Measurements from ENCODE around the gene MUC20. TPM values are rescaled to one million over a fixed set of nuclear protein-coding genes. Genes with fewer than 3 reads are reported as not detected.
"Not testable (repeated sequence)": the region's sequence is repeated elsewhere in the genome, so short reads cannot be mapped to it uniquely, and the experiment has no call there.

The MUC20 gene, protein sequence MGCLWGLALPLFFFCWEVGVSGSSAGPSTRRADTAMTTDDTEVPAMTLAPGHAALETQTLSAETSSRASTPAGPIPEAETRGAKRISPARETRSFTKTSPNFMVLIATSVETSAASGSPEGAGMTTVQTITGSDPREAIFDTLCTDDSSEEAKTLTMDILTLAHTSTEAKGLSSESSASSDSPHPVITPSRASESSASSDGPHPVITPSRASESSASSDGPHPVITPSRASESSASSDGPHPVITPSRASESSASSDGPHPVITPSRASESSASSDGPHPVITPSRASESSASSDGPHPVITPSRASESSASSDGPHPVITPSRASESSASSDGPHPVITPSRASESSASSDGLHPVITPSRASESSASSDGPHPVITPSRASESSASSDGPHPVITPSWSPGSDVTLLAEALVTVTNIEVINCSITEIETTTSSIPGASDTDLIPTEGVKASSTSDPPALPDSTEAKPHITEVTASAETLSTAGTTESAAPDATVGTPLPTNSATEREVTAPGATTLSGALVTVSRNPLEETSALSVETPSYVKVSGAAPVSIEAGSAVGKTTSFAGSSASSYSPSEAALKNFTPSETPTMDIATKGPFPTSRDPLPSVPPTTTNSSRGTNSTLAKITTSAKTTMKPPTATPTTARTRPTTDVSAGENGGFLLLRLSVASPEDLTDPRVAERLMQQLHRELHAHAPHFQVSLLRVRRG
- total RNA-seq (under 0.01 and 0.66 TPM in 2 replicates), polyA plus RNA-seq (0.16 and 0.54 TPM in 2 replicates), polyA minus RNA-seq (ENCODE audit: low replicate concordance) (1.8 TPM in 1 of 2 replicates, not detected in the other)
- polyA plus RNA-seq (2012) = 0.21 and 0.58 TPM in 2 replicates

DNA sequence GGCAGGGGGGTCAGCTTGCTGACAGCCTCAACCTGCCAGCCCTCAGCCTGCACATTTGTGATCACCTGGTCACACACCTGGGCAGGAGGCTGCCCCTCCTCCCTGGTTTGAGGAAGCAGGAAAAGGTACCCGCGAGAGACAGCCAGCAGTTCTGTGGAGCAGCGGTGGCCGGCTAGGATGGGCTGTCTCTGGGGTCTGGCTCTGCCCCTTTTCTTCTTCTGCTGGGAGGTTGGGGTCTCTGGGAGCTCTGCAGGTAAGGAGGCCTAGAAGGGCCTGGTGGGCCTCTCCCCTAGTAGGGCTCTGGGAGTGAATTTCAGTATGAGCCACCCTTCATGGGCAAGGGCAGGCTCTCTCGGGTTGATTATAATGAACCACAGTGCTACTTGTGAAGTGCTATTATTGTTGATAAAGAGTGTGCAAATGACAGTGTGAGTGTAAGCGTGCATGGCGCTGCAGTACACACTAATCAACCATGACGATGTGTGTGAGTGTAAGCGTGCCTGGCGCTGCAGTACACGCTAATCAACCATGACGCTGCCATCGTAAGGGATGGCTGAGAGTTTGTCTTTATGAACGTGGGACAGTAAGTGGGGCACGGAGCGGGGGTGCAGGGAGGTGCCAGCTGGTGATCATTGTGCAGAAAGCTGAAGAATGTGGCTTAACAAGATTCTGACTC lies at the start of gene MUC20:
Gene MUC20 (plus strand): TSS at position 148 of the 676 bp plus-strand sequence. CDS start 30 bp downstream, at position 178.
- H3K9me3 ChIP-seq (ENCODE audit: control insufficient read depth, insufficient read depth, low read depth, low read length); H2AFZ ChIP-seq (ENCODE audit: low read length); H3K27me3 ChIP-seq (ENCODE audit: control insufficient read depth, insufficient read depth, low read length); H3K36me3 ChIP-seq (ENCODE audit: control insufficient read depth, insufficient read depth, low read length); H3K4me1 ChIP-seq (ENCODE audit: control insufficient read depth, extremely low read depth, insufficient read depth, low read length); H3K79me2 ChIP-seq (ENCODE audit: control insufficient read depth, insufficient read depth, low read length); H4K20me1 ChIP-seq (ENCODE audit: control insufficient read depth, extremely low read depth, insufficient read depth, low read length); H3K4me3 ChIP-seq (replicated peaks in 1 of 4; ENCODE audit: control extremely low read depth in 1 of 4, insufficient read depth in 1 of 4, low read depth in 3 of 4, low read length in 4 of 4); H3K27ac ChIP-seq (ENCODE audit: insufficient read depth, low read length); DNase-seq (ENCODE audit: low read depth in 2 of 2); H3K4me2 ChIP-seq (ENCODE audit: extremely low read depth, insufficient read depth, low read length); H3K9ac ChIP-seq (ENCODE audit: insufficient read depth, low read length): not testable (repeated sequence)

DNA sequence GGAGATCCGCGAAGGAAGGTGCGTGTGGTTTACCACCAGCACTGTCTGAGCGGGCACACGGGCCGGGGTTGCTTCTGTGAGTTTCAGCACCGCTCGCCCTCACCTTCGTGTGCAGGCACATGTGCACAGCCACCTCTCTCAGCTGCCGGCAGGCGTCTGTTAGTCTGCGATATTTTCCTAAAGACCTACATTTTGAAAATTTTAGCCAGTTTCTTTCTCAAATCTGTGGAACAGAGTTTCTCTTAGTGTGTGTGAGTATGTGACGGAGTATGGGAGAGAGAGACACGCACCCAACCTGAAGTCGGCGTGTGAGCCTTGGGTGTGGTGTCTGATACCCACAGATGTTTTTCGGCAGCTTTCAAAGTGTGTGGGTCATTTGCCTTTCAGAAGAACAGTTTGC lies 49.5 kb upstream of the MUC20 start:
- H3K4me1 ChIP-seq (ENCODE audit: control insufficient read depth, extremely low read depth, insufficient read depth, low read length); H3K9ac ChIP-seq (ENCODE audit: insufficient read depth, low read length); H3K4me3 ChIP-seq (replicated peaks in 1 of 4; ENCODE audit: control extremely low read depth in 1 of 4, insufficient read depth in 1 of 4, low read depth in 3 of 4, low read length in 4 of 4); H3K27me3 ChIP-seq (ENCODE audit: control insufficient read depth, insufficient read depth, low read length); H3K4me2 ChIP-seq (ENCODE audit: extremely low read depth, insufficient read depth, low read length); H3K27ac ChIP-seq (ENCODE audit: insufficient read depth, low read length); H3K79me2 ChIP-seq (ENCODE audit: control insufficient read depth, insufficient read depth, low read length); H3K36me3 ChIP-seq (ENCODE audit: control insufficient read depth, insufficient read depth, low read length); H2AFZ ChIP-seq (ENCODE audit: low read length); DNase-seq (ENCODE audit: low read depth in 2 of 2); H3K9me3 ChIP-seq (ENCODE audit: control insufficient read depth, insufficient read depth, low read depth, low read length); H4K20me1 ChIP-seq (ENCODE audit: control insufficient read depth, extremely low read depth, insufficient read depth, low read length): not testable (repeated sequence)

DNA sequence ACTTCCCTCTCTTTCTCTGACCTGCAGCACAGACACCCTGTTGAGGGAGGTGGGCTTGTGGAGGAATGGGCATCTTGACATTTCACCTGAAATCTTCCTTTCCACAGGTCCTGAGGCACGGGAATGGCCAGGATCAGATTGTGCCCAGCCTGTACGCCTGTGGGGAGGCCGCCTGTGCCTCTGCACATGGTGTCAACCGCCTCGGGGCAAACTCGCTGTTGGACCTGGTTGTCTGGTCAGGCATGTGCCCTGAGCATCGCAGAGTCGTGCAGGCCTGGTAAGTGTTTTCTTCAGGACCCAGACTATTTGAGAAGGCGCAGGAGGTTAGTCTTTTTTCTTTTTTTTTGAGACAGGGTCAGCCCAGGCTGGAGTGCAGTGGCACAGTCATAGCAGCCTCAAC lies 47.1 kb upstream of the MUC20 start:
- not testable (repeated sequence) for H3K9ac ChIP-seq (ENCODE audit: insufficient read depth, low read length); DNase-seq (ENCODE audit: low read depth in 2 of 2); H3K79me2 ChIP-seq (ENCODE audit: control insufficient read depth, insufficient read depth, low read length); H3K36me3 ChIP-seq (ENCODE audit: control insufficient read depth, insufficient read depth, low read length); H2AFZ ChIP-seq (ENCODE audit: low read length); H3K27ac ChIP-seq (ENCODE audit: insufficient read depth, low read length); H3K4me2 ChIP-seq (ENCODE audit: extremely low read depth, insufficient read depth, low read length); H3K27me3 ChIP-seq (ENCODE audit: control insufficient read depth, insufficient read depth, low read length); H4K20me1 ChIP-seq (ENCODE audit: control insufficient read depth, extremely low read depth, insufficient read depth, low read length); H3K9me3 ChIP-seq (ENCODE audit: control insufficient read depth, insufficient read depth, low read depth, low read length); H3K4me3 ChIP-seq (replicated peaks in 1 of 4; ENCODE audit: control extremely low read depth in 1 of 4, insufficient read depth in 1 of 4, low read depth in 3 of 4, low read length in 4 of 4); H3K4me1 ChIP-seq (ENCODE audit: control insufficient read depth, extremely low read depth, insufficient read depth, low read length)

DNA sequence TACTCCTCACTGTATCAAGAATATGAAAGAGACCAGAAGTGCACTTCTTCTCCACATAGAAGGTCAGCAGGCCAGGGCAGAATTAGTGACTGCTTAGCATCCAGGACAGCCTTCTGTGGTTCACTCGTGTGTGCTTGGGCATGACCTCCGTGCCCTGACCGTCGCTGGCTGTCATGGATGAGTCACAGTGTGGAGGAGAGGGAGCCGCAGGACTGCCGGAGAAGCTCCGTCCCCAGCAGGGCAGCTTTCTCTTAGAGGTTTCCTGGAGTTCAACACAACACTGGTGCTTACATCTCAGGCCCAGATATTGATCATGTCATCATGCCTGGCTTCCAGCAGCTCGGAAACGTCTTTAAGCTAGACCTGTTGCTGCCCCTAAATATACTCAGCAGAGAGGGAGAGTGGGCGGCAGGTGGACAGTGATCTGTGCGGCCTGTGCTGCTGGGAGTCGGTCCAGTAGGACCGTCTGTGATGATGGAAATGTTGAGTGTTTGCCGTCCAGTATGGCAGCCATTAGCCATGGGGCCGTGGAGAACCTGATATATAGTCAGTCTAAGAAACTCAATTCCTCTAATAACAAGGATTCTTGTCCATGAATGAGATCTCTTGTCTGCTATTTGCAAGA lies 42.3 kb upstream of the MUC20 start:
- H3K9ac ChIP-seq (ENCODE audit: insufficient read depth, low read length); H3K27ac ChIP-seq (ENCODE audit: insufficient read depth, low read length); H3K27me3 ChIP-seq (ENCODE audit: control insufficient read depth, insufficient read depth, low read length); H3K9me3 ChIP-seq (ENCODE audit: control insufficient read depth, insufficient read depth, low read depth, low read length); H3K79me2 ChIP-seq (ENCODE audit: control insufficient read depth, insufficient read depth, low read length); H4K20me1 ChIP-seq (ENCODE audit: control insufficient read depth, extremely low read depth, insufficient read depth, low read length); DNase-seq (ENCODE audit: low read depth in 2 of 2); H2AFZ ChIP-seq (ENCODE audit: low read length); H3K4me1 ChIP-seq (ENCODE audit: control insufficient read depth, extremely low read depth, insufficient read depth, low read length); H3K4me2 ChIP-seq (ENCODE audit: extremely low read depth, insufficient read depth, low read length); H3K36me3 ChIP-seq (ENCODE audit: control insufficient read depth, insufficient read depth, low read length); H3K4me3 ChIP-seq (replicated peaks in 1 of 4; ENCODE audit: control extremely low read depth in 1 of 4, insufficient read depth in 1 of 4, low read depth in 3 of 4, low read length in 4 of 4): not testable (repeated sequence)

DNA sequence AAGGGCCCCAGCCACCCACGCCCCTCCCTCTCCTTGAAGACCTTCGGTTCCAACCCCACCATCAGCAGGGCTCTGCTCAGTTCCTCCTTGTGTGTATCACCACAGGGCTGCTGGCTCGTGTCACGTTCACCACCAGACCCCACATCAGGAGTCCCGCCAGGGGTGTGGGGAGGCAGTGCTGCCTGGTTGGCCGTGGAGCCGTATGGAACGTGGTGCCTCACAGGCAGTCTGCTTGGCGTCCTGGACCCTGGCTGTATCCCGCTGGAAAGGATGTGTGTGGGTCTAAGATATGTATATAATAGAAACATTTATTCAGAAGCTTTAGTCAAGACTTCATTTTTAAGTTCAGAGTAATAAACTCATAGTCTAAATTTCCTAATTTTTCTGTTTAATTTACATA lies 40.1 kb upstream of the MUC20 start:
- H2AFZ ChIP-seq (ENCODE audit: low read length); H3K4me1 ChIP-seq (ENCODE audit: control insufficient read depth, extremely low read depth, insufficient read depth, low read length); H3K9ac ChIP-seq (ENCODE audit: insufficient read depth, low read length); DNase-seq (ENCODE audit: low read depth in 2 of 2); H3K27me3 ChIP-seq (ENCODE audit: control insufficient read depth, insufficient read depth, low read length); H3K79me2 ChIP-seq (ENCODE audit: control insufficient read depth, insufficient read depth, low read length); H4K20me1 ChIP-seq (ENCODE audit: control insufficient read depth, extremely low read depth, insufficient read depth, low read length); H3K4me3 ChIP-seq (replicated peaks in 1 of 4; ENCODE audit: control extremely low read depth in 1 of 4, insufficient read depth in 1 of 4, low read depth in 3 of 4, low read length in 4 of 4); H3K27ac ChIP-seq (ENCODE audit: insufficient read depth, low read length); H3K9me3 ChIP-seq (ENCODE audit: control insufficient read depth, insufficient read depth, low read depth, low read length); H3K4me2 ChIP-seq (ENCODE audit: extremely low read depth, insufficient read depth, low read length): not testable (repeated sequence)
- H3K36me3 ChIP-seq (ENCODE audit: control insufficient read depth, insufficient read depth, low read length) = peaks cover 11% of the 10 kb centered on the region

DNA sequence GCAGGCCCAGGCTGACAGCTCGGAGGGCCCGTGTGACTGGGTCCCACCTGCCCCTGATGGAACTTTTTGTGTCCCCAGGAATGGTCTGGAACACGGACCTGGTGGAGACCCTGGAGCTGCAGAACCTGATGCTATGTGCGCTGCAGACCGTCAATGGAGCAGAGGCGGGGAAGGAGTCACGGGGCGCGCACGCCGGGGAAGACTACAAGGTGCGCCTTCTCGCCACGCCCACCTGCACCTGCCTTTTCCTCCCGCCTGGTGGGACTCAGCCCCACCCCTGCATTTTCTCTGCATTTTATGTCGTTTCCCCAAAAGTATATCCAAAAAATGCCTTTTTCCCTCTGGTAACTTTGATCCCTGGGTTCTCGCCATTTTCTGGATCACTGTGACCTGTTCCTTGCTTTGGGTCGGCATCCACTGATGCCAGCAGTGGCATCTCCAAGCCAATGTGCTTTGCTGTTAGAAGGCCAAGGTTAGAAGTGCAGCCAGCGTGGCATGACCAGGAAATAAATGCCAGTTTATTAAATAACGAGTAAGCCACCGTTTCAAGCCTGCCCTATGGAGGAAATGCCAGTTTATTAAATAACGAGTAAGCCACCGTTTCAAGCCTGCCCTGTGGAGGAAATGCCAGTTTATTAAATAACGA lies 39.2 kb upstream of the MUC20 start:
- H3K79me2 ChIP-seq (ENCODE audit: control insufficient read depth, insufficient read depth, low read length); H3K4me3 ChIP-seq (replicated peaks in 1 of 4; ENCODE audit: control extremely low read depth in 1 of 4, insufficient read depth in 1 of 4, low read depth in 3 of 4, low read length in 4 of 4); H3K4me1 ChIP-seq (ENCODE audit: control insufficient read depth, extremely low read depth, insufficient read depth, low read length); H3K9me3 ChIP-seq (ENCODE audit: control insufficient read depth, insufficient read depth, low read depth, low read length); DNase-seq (ENCODE audit: low read depth in 2 of 2); H2AFZ ChIP-seq (ENCODE audit: low read length); H3K27me3 ChIP-seq (ENCODE audit: control insufficient read depth, insufficient read depth, low read length); H3K4me2 ChIP-seq (ENCODE audit: extremely low read depth, insufficient read depth, low read length); H3K9ac ChIP-seq (ENCODE audit: insufficient read depth, low read length); H4K20me1 ChIP-seq (ENCODE audit: control insufficient read depth, extremely low read depth, insufficient read depth, low read length); H3K27ac ChIP-seq (ENCODE audit: insufficient read depth, low read length): not testable (repeated sequence)
- H3K36me3 ChIP-seq (ENCODE audit: control insufficient read depth, insufficient read depth, low read length) = peaks cover 11% of the 10 kb centered on the region
